Measurements from ENCODE around the gene ZNF518B.

Gene ZNF518B

GRCh38 chr4:10457255-10457801, at the start of gene ZNF518B:
ZNF518B (minus strand) TSS chr4:10457426; CDS start chr4:10446328, 11,098 bp downstream.
- peak within 1 kb of the TSS; percentile 20 for H3K4me3 ChIP-seq (ENCODE audit: low read length)
- no peaks in the 10 kb centered on the region for H3K36me3 ChIP-seq (ENCODE audit: control insufficient read depth, insufficient read depth, low read length)
- peaks cover 7% of the 10 kb centered on the region for H3K4me1 ChIP-seq (ENCODE audit: control insufficient read depth, insufficient read depth, low read length)
- peaks cover 29% of the 10 kb centered on the region for H3K27me3 ChIP-seq (ENCODE audit: control insufficient read depth, insufficient read depth, low read length)
- peak within 1 kb of the TSS; percentile 22 for H3K9ac ChIP-seq (ENCODE audit: low read length)
- H3K9me3 ChIP-seq (ENCODE audit: control insufficient read depth, low read length), result no peaks in the 10 kb centered on the region

- no peaks in the 10 kb centered on the region for H3K9me3 ChIP-seq (ENCODE audit: control insufficient read depth, low read length)
- H3K4me3 ChIP-seq (ENCODE audit: low read length), result no peak overlapping the region
- H3K27me3 ChIP-seq (ENCODE audit: control insufficient read depth, insufficient read depth, low read length), result no peaks in the 10 kb centered on the region
- no peaks in the 10 kb centered on the region for H3K4me1 ChIP-seq (ENCODE audit: control insufficient read depth, insufficient read depth, low read length)
- H3K36me3 ChIP-seq (ENCODE audit: control insufficient read depth, insufficient read depth, low read length), result no peaks in the 10 kb centered on the region
- H3K9ac ChIP-seq (ENCODE audit: low read length), result no peak overlapping the region
Observed at GRCh38 chr4:10506077-10506476, 48.9 kb upstream of the ZNF518B start.

- Histone ChIP-seq H3K4me3 (ENCODE audit: low read length) (no peak overlapping the region), H3K9me3 (ENCODE audit: control insufficient read depth, low read length) (no peaks in the 10 kb centered on the region)
Observed at GRCh38 chr4:10504570-10505179, 47.4 kb upstream of the ZNF518B start.

DNA sequence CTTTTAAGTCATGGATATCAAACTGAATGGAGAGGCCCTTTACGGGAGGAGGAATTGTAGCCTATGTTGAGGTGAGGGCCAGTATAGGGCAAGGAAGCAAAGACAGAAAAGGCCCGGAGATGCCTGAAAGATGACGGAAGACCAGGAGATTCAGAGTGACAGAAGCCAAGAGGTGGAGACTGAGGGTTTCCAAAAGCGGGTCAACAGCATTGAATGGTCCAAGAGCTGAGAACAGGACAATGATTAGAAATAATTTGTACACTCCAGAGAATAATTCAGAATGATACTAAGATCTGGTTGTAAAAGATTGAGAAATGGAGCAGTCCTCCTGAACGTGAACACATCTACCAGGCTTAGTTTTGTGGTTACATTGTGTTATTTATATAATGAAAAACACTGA, 45.5 kb upstream of the ZNF518B start:
- Histone ChIP-seq H3K9ac (ENCODE audit: low read length) (no peak overlapping the region), H3K4me1 (ENCODE audit: control insufficient read depth, insufficient read depth, low read length) (no peaks in the 10 kb centered on the region), H3K36me3 (ENCODE audit: control insufficient read depth, insufficient read depth, low read length) (no peaks in the 10 kb centered on the region), H3K9me3 (ENCODE audit: control insufficient read depth, low read length) (no peaks in the 10 kb centered on the region), H3K27me3 (ENCODE audit: control insufficient read depth, insufficient read depth, low read length) (no peaks in the 10 kb centered on the region), H3K4me3 (ENCODE audit: low read length) (no peak overlapping the region)

More at GRCh38 chr4:10504570-10505179, 47.4 kb upstream of the ZNF518B start:
- no peaks in the 10 kb centered on the region for H3K27me3 ChIP-seq (ENCODE audit: control insufficient read depth, insufficient read depth, low read length)
- no peaks in the 10 kb centered on the region for H3K4me1 ChIP-seq (ENCODE audit: control insufficient read depth, insufficient read depth, low read length)
- no peak overlapping the region for H3K9ac ChIP-seq (ENCODE audit: low read length)
- H3K36me3 ChIP-seq (ENCODE audit: control insufficient read depth, insufficient read depth, low read length), result no peaks in the 10 kb centered on the region

DNA sequence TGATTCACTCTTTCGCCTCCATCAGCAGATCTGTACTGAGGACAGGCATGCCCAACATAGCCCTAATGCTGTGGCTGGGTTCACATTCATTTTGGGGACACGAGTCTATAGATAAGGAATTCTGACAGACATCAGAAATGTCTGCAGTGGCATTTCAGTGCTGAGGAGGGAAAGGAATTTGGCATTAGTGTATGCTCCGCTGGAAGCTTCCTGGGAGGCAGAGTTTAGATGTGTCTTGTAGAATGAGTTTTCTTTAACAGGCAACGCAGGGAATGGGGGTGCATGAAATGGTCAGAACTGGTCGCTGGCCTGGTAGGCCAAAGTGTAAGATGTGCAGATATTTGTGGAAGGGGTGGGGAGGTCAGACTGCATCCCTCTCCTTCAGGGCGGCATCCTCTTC, 43.5 kb upstream of the ZNF518B start:
- no peaks in the 10 kb centered on the region for H3K27me3 ChIP-seq (ENCODE audit: control insufficient read depth, insufficient read depth, low read length)
- no peak overlapping the region for H3K4me3 ChIP-seq (ENCODE audit: low read length)
- H3K9ac ChIP-seq (ENCODE audit: low read length), result no peak overlapping the region
- no peaks in the 10 kb centered on the region for H3K9me3 ChIP-seq (ENCODE audit: control insufficient read depth, low read length)
- H3K4me1 ChIP-seq (ENCODE audit: control insufficient read depth, insufficient read depth, low read length), result no peaks in the 10 kb centered on the region
- H3K36me3 ChIP-seq (ENCODE audit: control insufficient read depth, insufficient read depth, low read length), result no peaks in the 10 kb centered on the region

DNA sequence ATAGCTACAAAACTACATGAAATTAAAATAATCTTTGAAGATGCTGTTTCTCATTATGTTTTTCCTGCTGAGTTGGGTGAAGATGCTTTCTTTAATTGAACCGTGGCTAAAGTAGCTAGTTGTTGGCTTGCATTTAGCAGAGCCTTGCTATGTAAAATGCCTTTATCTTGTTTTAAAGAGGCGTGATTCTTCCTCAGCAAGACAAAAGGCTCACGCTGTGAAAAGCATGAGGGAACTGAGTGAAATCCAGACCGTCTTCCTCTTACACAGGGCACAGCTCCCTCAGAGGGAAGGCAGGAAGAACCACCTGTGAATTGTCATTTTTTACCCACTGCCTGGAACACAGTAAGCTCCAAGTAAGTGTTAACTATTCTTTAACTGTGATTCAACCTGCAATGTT, 39.0 kb upstream of the ZNF518B start:
- Histone ChIP-seq H3K4me1 (ENCODE audit: control insufficient read depth, insufficient read depth, low read length) (no peaks in the 10 kb centered on the region), H3K4me3 (ENCODE audit: low read length) (no peak overlapping the region), H3K9ac (ENCODE audit: low read length) (no peak overlapping the region), H3K36me3 (ENCODE audit: control insufficient read depth, insufficient read depth, low read length) (no peaks in the 10 kb centered on the region), H3K9me3 (ENCODE audit: control insufficient read depth, low read length) (no peaks in the 10 kb centered on the region), H3K27me3 (ENCODE audit: control insufficient read depth, insufficient read depth, low read length) (no peaks in the 10 kb centered on the region)

DNA sequence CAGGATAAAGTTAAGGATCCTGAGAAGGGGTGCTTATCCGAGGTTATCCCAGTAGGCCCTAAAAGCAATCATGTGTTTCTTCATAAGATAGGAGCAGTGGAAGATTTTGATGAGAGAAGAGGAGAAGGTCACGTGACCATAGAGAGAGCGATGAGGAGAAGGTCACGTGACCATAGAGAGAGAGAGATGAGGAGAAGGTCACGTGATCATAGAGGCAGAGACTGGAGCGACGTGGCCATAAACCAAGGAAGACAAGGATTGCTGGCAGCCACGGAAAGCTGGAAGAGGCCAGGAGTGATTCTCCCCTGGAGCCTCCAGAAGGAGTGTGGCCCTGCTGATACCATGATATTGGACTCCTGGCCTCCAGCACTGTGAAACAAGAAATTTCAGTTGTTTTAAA, 38.4 kb upstream of the ZNF518B start:
- Histone ChIP-seq H3K36me3 (ENCODE audit: control insufficient read depth, insufficient read depth, low read length) (no peaks in the 10 kb centered on the region), H3K9me3 (ENCODE audit: control insufficient read depth, low read length) (no peaks in the 10 kb centered on the region), H3K27me3 (ENCODE audit: control insufficient read depth, insufficient read depth, low read length) (no peaks in the 10 kb centered on the region), H3K4me3 (ENCODE audit: low read length) (no peak overlapping the region), H3K4me1 (ENCODE audit: control insufficient read depth, insufficient read depth, low read length) (no peaks in the 10 kb centered on the region), H3K9ac (ENCODE audit: low read length) (no peak overlapping the region)

DNA sequence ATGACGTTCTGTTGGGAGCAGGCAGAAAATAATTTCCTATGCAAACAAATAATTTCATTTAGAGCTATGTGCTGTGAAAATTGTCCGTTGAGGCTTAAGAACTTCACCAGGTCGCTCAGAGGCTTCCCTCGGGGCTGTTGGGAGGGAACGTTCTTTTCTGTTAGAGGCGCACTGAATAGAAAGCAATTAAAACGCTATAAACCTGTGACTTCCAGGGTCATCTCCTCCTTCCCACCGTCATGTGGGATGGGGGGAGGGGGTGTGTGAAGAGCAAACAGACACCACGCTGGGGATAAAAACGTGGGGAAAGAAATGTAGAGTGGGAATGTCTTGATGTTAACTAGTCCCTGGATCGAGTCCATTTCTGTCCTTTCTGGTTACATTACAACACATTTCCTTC, 35.2 kb upstream of the ZNF518B start:
- H3K4me3 ChIP-seq (ENCODE audit: low read length), result no peak overlapping the region

DNA sequence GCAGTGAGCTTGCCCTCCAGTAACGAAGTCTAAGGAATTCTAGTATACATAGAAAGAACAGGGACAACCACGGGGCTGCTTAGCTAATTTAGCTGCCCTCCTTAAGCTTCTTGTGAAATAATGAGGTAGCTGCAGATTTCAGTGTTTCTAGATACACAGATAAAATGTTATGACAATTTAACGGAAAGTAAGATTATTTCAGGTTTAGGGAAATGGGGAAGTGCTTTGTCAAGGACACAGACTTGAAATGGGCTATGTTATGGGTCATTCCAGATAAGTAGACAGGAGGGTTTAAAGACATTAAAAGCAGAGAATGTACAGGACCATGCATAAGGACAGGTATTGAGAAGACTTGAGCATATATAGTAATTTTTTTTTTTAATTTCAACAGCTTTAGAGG, 34.2 kb upstream of the ZNF518B start:
- H3K9ac ChIP-seq (ENCODE audit: low read length), result no peak overlapping the region
- H3K36me3 ChIP-seq (ENCODE audit: control insufficient read depth, insufficient read depth, low read length), result no peaks in the 10 kb centered on the region
- H3K9me3 ChIP-seq (ENCODE audit: control insufficient read depth, low read length), result no peaks in the 10 kb centered on the region
- no peaks in the 10 kb centered on the region for H3K4me1 ChIP-seq (ENCODE audit: control insufficient read depth, insufficient read depth, low read length)
- H3K4me3 ChIP-seq (ENCODE audit: low read length), result no peak overlapping the region
- H3K27me3 ChIP-seq (ENCODE audit: control insufficient read depth, insufficient read depth, low read length), result no peaks in the 10 kb centered on the region

More for the DNA sequence above, 35.2 kb upstream of the ZNF518B start:
- Histone ChIP-seq H3K36me3 (ENCODE audit: control insufficient read depth, insufficient read depth, low read length) (no peaks in the 10 kb centered on the region), H3K27me3 (ENCODE audit: control insufficient read depth, insufficient read depth, low read length) (no peaks in the 10 kb centered on the region), H3K4me1 (ENCODE audit: control insufficient read depth, insufficient read depth, low read length) (no peaks in the 10 kb centered on the region), H3K9me3 (ENCODE audit: control insufficient read depth, low read length) (no peaks in the 10 kb centered on the region), H3K9ac (ENCODE audit: low read length) (no peak overlapping the region)

DNA sequence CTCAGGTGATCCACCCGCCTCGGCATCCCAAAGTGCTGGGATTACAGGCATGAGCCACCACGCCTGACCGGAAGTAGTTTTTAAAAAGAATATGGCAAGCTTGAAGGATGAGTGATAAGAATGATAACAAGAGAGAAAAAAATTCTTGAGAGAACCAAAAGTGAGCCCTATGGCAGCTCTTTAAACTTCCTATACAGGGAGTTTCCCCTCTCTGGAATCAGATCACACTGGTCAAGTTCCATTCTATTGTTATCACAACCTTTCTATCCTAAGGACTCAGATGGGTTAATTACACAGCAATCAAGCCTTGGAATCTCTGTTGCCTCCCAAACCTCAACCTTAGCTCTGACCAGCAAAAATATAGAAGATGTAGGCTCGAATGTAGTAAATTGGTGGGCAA, 33.8 kb upstream of the ZNF518B start:
- no peaks in the 10 kb centered on the region for H3K9me3 ChIP-seq (ENCODE audit: control insufficient read depth, low read length)
- no peaks in the 10 kb centered on the region for H3K4me1 ChIP-seq (ENCODE audit: control insufficient read depth, insufficient read depth, low read length)
- H3K4me3 ChIP-seq (ENCODE audit: low read length), result no peak overlapping the region
- H3K27me3 ChIP-seq (ENCODE audit: control insufficient read depth, insufficient read depth, low read length), result no peaks in the 10 kb centered on the region
- no peaks in the 10 kb centered on the region for H3K36me3 ChIP-seq (ENCODE audit: control insufficient read depth, insufficient read depth, low read length)
- no peak overlapping the region for H3K9ac ChIP-seq (ENCODE audit: low read length)

- Histone ChIP-seq H3K36me3 (ENCODE audit: control insufficient read depth, insufficient read depth, low read length) (no peaks in the 10 kb centered on the region), H3K9ac (ENCODE audit: low read length) (no peak overlapping the region), H3K4me1 (ENCODE audit: control insufficient read depth, insufficient read depth, low read length) (no peaks in the 10 kb centered on the region), H3K4me3 (ENCODE audit: low read length) (no peak overlapping the region), H3K9me3 (ENCODE audit: control insufficient read depth, low read length) (no peaks in the 10 kb centered on the region), H3K27me3 (ENCODE audit: control insufficient read depth, insufficient read depth, low read length) (no peaks in the 10 kb centered on the region)
Observed at GRCh38 chr4:10482913-10483312, 25.7 kb upstream of the ZNF518B start.

DNA sequence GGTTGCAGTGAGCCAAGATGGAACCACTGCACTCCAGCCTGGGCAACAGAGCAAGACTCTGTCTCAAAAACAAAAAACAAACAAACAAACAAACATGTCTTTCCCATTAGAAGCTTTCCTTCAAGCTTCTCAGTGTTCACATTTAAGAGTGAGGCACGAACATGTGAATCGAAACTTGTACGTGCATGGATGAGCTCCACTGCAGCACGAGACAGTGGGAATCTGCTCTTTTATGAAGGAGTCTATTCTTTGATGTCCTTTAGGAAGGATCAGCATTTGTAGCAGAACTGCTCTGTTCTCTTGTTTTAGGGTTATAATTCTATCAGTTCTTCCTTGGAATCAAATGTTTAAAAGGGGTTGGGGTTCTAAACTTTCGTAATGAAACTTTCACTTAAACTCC, 23.4 kb upstream of the ZNF518B start:
- Histone ChIP-seq H3K27me3 (ENCODE audit: control insufficient read depth, insufficient read depth, low read length) (no peaks in the 10 kb centered on the region), H3K9ac (ENCODE audit: low read length) (no peak overlapping the region), H3K9me3 (ENCODE audit: control insufficient read depth, low read length) (no peaks in the 10 kb centered on the region), H3K4me3 (ENCODE audit: low read length) (no peak overlapping the region), H3K4me1 (ENCODE audit: control insufficient read depth, insufficient read depth, low read length) (no peaks in the 10 kb centered on the region), H3K36me3 (ENCODE audit: control insufficient read depth, insufficient read depth, low read length) (no peaks in the 10 kb centered on the region)

DNA sequence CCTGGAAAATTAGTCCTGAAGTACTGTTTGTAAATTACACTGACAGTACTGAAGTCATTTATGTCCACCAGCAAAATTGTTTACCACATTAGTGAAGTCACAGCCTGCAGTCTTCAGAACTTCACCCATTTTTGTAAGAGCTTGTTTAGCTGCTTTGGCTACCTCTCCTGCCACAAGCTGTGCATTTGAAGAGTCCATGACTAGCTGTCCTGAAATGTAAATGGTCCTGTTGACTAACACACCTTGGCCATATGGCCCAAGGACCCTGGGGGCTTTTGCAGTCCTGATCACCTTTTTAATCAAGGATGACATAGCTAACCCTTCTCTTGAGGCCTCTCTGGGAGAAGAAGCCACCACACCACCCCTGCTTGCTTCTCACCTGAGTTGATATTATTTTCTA, 21.4 kb upstream of the ZNF518B start:
- H3K36me3 ChIP-seq (ENCODE audit: control insufficient read depth, insufficient read depth, low read length), result no peaks in the 10 kb centered on the region
- no peak overlapping the region for H3K9ac ChIP-seq (ENCODE audit: low read length)
- H3K4me1 ChIP-seq (ENCODE audit: control insufficient read depth, insufficient read depth, low read length), result no peaks in the 10 kb centered on the region
- no peak overlapping the region for H3K4me3 ChIP-seq (ENCODE audit: low read length)
- no peaks in the 10 kb centered on the region for H3K9me3 ChIP-seq (ENCODE audit: control insufficient read depth, low read length)
- H3K27me3 ChIP-seq (ENCODE audit: control insufficient read depth, insufficient read depth, low read length), result no peaks in the 10 kb centered on the region

Data from mucosa of stomach (tissue), 1 donor.